Smooth muscle cell (in vitro differentiated cells): Measurements from ENCODE around the gene GINS3. TPM values are rescaled to one million over a fixed set of nuclear protein-coding genes. Genes with fewer than 3 reads are reported as not detected.
"Not testable (repeated sequence)": the region's sequence is repeated elsewhere in the genome, so short reads cannot be mapped to it uniquely, and the experiment has no call there.

ENCODE experiments used
- DNase-seq: peaks from one replicate; lab custom pipeline; 2025; ENCODE audit not compliant: unreplicated experiment; lab: John Stamatoyannopoulos, UW
- H2AFZ ChIP-seq: fragments of 200-600 bp; sonication (generic); 2 replicates; pipeline ENCODE4 v1.6.0; 2016; ENCODE audit warnings: antibody characterized with exemption, low read depth, mild to moderate bottlenecking
- H3F3A ChIP-seq: fragments of 200-600 bp; sonication (generic); 2 replicates; pipeline ENCODE4 v1.6.0; 2017; ENCODE audit warnings: antibody characterized with exemption, low read depth
- H3K27ac ChIP-seq: fragments of 200-600 bp; sonication (generic); 2 replicates; pipeline ENCODE4 v1.5.1; 2016; ENCODE audit warnings: low read depth, mild to moderate bottlenecking
- H3K27me3 ChIP-seq: fragments of 200-600 bp; sonication (generic); 2 replicates; pipeline ENCODE4 v1.6.1; 2016; ENCODE audit warnings: low read depth, mild to moderate bottlenecking
- H3K36me3 ChIP-seq: fragments of 200-600 bp; sonication (generic); 2 replicates; pipeline ENCODE4 v1.5.1; 2016; ENCODE audit warnings: low read depth
- H3K4me1 ChIP-seq: fragments of 200-600 bp; sonication (generic); 2 replicates; pipeline ENCODE4 v1.5.1; 2016; ENCODE audit warnings: low read depth
- H3K4me2 ChIP-seq: fragments of 200-600 bp; sonication (generic); 2 replicates; pipeline ENCODE4 v1.6.0; 2016; ENCODE audit warnings: mild to moderate bottlenecking
- H3K4me3 ChIP-seq: fragments of 200-600 bp; sonication (generic); 2 replicates; pipeline ENCODE4 v1.5.1; 2016; ENCODE audit warnings: mild to moderate bottlenecking
- H3K79me2 ChIP-seq: fragments of 200-600 bp; sonication (generic); 2 replicates; pipeline ENCODE4 v1.6.0; 2016; ENCODE audit warnings: low read depth, mild to moderate bottlenecking
- H3K9ac ChIP-seq: fragments of 200-600 bp; sonication (generic); 2 replicates; pipeline ENCODE4 v1.6.0; 2016; ENCODE audit warnings: low read depth
- H3K9me3 ChIP-seq: fragments of 200-600 bp; sonication (generic); replicated peaks from 2 replicates; pipeline ENCODE4 v1.5.1; 2016; ENCODE audit warnings: low read depth
- H4K20me1 ChIP-seq: fragments of 200-600 bp; sonication (generic); 2 replicates; pipeline ENCODE4 v1.6.0; 2016; ENCODE audit warnings: low read depth
- WGBS: methylation state at CpG from one replicate; pipeline ENCODE4 v1.1.7; 2016; ENCODE audit warnings: low lambda C conversion rate; 5-methylcytosine and 5-hydroxymethylcytosine counted together
- polyA plus RNA-seq: library from polyadenylated mRNA; unstranded; fragments of >200 nt; fragmentation: Nextera tagmentation; extraction: Ambion mirVana; gene quantifications from 2 replicates; pipeline ENCODE4 v1.2.1, GENCODE V29; 2016
- total RNA-seq: library from RNA; depleted of rRNA; stranded (reverse); fragments of >200 nt; gene quantifications from 2 replicates; pipeline ENCODE4 v1.2.3, GENCODE V29; 2014
- TF ChIP-seq, protein P1 (sequence below): fragments of 200-600 bp; sonication (generic); IDR thresholded peaks from 2 replicates; pipeline ENCODE4 v1.5.1; 2017; ENCODE audit warnings: borderline replicate concordance, mild to moderate bottlenecking, antibody characterized with exemption; ENCODE audit not compliant: insufficient read depth, poor library complexity, severe bottlenecking

GINS3 gene
- total and polyA plus RNA-seq, 2 experiments from 2014 or later, result 1.9 to 4.2 TPM

DNA sequence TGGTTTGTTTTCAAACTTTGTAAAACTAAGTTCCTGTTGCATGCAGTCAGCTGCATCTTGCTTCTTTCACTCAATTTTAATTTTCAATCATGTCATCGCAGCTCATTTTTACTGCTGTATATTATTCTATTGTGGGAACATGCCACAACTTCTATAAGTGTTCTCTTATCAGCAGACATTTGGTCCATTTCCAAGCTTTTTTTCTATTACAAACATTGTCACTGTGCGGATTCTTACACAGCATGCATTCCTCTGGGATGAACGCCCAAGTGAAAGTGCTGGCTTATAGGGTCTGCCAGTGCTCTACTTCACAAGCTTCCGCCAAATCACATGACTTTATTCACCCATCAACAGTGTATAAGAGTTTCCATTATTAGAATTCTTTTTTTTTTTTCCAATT, 22.7 kb downstream of the GINS3 start:
- TF ChIP-seq, protein P1, sequence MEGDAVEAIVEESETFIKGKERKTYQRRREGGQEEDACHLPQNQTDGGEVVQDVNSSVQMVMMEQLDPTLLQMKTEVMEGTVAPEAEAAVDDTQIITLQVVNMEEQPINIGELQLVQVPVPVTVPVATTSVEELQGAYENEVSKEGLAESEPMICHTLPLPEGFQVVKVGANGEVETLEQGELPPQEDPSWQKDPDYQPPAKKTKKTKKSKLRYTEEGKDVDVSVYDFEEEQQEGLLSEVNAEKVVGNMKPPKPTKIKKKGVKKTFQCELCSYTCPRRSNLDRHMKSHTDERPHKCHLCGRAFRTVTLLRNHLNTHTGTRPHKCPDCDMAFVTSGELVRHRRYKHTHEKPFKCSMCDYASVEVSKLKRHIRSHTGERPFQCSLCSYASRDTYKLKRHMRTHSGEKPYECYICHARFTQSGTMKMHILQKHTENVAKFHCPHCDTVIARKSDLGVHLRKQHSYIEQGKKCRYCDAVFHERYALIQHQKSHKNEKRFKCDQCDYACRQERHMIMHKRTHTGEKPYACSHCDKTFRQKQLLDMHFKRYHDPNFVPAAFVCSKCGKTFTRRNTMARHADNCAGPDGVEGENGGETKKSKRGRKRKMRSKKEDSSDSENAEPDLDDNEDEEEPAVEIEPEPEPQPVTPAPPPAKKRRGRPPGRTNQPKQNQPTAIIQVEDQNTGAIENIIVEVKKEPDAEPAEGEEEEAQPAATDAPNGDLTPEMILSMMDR, result no peak
- no peak for DNase-seq
- Histone ChIP-seq H4K20me1 (no peaks in the 10 kb centered on the region), H3K36me3 (no peaks in the 10 kb centered on the region), H3K79me2 (no peaks in the 10 kb centered on the region), H3F3A (no peaks in the 10 kb centered on the region), H3K27me3 (no peaks in the 10 kb centered on the region), H3K27ac (no peak overlapping the region), H2AFZ (no peak overlapping the region), H3K4me3 (no peak overlapping the region), H3K4me1 (peaks cover 11% of the 10 kb centered on the region), H3K9me3 (no peaks in the 10 kb centered on the region), H3K9ac (no peak overlapping the region), H3K4me2 (no peak overlapping the region)
- WGBS, result 86% methylated on average over 4 of the region's 4 CpGs

DNA sequence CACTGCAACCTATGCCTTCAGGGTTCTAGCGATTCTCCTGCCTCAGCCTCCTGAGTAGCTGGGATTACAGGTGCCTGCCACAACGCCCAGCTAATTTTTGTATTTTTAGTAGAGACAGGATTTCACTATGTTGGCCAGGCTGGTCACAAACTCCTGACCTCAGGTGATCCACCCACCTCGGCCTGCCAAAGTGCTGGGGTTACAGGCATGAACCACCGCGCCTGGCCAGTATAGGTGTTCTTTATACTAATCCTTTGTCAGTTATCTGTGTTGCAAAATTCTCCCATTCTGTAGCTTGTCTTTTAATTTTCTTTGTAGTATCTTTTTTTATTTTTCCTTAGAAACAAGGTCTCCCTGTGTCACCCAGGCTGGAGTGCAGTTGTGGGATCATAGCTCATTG, 23.7 kb downstream of the GINS3 start:
- H3K4me2 ChIP-seq, H4K20me1 ChIP-seq, H3K27ac ChIP-seq, H3K27me3 ChIP-seq, H3K36me3 ChIP-seq, H3F3A ChIP-seq, H3K9me3 ChIP-seq, DNase-seq, H3K4me3 ChIP-seq, H3K79me2 ChIP-seq, H2AFZ ChIP-seq, H3K9ac ChIP-seq: not testable (repeated sequence)
- 97% methylated on average over 5 of the region's 5 CpGs for WGBS
- H3K4me1 ChIP-seq, result peaks cover 11% of the 10 kb centered on the region

DNA sequence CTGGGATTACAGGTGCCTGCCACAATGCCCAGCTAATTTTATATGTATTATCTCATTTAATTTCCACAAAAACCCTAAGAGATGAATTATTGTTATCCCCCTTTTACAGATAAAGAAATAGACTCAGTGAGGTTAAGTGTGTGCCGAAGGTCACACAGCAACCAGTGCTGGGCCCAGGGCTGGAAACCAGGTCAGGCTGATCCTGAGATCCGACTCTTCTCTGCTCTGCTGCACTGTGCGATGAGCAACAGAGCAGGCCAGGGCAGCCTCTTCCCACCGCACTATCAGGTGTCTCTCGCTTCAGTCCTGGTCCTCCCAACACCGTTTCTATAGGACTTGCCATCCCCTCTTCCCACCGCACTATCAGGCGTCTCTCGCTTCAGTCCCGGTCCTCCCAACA, 24.8 kb downstream of the GINS3 start:
- H3K27ac ChIP-seq, result no peak overlapping the region
- no peak overlapping the region for H3K4me2 ChIP-seq
- H3K9me3 ChIP-seq, result no peaks in the 10 kb centered on the region
- H3K9ac ChIP-seq, result no peak overlapping the region
- WGBS, result 95% methylated on average over 10 of the region's 10 CpGs
- peaks cover 11% of the 10 kb centered on the region for H3K4me1 ChIP-seq
- H3K36me3 ChIP-seq, result no peaks in the 10 kb centered on the region
- no peaks in the 10 kb centered on the region for H4K20me1 ChIP-seq
- H3K79me2 ChIP-seq, result no peaks in the 10 kb centered on the region
- no peaks in the 10 kb centered on the region for H3F3A ChIP-seq
- DNase-seq, result no peak
- TF ChIP-seq, protein P1, result no peak
- H3K4me3 ChIP-seq, result no peak overlapping the region
- no peak overlapping the region for H2AFZ ChIP-seq
- H3K27me3 ChIP-seq, result no peaks in the 10 kb centered on the region

DNA sequence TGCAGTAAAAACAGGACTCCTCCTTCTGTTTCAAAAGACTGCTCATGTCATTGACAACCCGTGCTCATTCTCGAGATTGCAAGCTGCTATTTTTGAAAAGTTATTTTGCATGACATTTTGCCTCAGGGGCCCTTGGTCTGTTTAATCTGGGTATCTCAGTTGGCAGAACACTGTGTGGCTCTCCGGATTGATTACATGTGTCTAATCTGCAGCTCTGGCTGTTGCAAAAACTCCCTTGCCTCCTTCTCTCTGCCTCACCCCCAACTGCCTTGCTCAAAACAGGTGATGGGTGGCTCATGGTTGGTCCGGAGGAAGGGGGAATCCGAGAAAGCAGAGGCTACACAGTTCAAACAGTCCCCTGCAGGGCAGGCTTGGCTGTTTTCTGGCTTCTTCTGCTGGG, 25.3 kb downstream of the GINS3 start:
- Histone ChIP-seq H3K27me3 (no peaks in the 10 kb centered on the region), H4K20me1 (no peaks in the 10 kb centered on the region), H3K9me3 (no peaks in the 10 kb centered on the region), H2AFZ (no peak overlapping the region), H3K9ac (no peak overlapping the region), H3K27ac (no peak overlapping the region), H3K4me2 (no peak overlapping the region), H3F3A (no peaks in the 10 kb centered on the region), H3K79me2 (no peaks in the 10 kb centered on the region), H3K4me1 (peaks cover 11% of the 10 kb centered on the region), H3K4me3 (no peak overlapping the region), H3K36me3 (no peaks in the 10 kb centered on the region)
- no peak for DNase-seq
- TF ChIP-seq, protein P1, result no peak
- 76% methylated on average over 5 of the region's 5 CpGs for WGBS
